HS-27A (cell line): Measurements from ENCODE around the gene LMBRD1.
"Not testable (repeated sequence)": the region's sequence is repeated elsewhere in the genome, so short reads cannot be mapped to it uniquely, and the experiment has no call there.

Source experiments
- DNase-seq: peaks from one replicate; pipeline ENCODE4 v3.0.0-alpha.2; 2012; ENCODE audit warnings: low read depth, missing footprints

The LMBRD1 gene

DNA sequence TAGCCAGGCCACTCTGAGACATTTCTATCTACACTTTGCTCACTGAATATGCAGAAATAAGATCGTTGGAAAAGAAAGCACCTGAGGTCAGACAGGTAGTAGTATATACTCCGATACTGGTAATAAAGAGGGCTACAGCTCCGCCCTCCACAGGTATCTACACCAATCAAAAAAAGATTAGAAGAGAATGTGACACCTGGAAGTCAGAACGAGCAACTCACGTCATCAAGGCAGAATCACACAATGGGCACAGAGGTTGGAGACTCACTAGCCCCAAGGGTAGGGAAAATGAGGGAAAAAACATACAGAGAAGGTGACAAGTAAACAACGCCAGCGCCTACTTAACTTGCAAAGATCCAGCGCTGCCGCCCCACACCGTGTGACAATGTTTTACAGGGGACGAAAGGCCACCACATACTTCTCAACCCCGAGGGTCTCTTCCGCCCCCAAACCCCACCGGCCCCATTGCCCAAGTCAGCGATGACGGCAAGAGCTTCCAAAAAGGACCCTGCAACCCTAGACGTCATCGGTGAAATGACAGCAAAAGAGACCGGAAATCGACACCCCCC lies 653 bp downstream of the LMBRD1 start:
- no peak for DNase-seq

DNA sequence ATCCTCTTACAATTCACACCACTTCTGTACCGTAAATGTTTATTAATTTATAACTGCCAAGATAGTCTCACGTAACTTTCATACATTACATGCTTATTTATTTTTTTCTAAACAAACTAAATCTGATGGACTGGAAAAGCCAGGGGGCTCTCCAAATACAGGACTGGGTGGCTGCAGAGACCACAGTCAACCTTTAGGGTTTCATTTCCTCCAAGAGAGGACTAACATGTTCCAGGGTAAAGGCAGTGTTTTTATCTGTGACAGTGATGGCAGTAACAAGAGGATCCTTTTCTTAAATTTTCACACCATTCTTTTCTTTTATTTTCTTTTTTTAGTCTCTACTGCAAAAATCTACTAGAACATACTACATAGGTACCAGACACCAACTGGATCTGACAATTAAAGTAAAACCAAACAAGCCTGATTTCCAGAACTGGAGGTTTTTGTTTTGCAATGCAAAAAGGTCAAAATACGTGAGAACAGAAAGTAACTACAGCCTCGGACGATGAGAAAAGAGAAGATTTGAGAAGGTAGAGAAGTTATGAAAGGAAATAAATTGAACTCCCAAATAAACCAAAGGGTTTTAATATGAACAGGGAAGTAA lies 1.2 kb downstream of the LMBRD1 start:
- DNase-seq, result no peak

DNA sequence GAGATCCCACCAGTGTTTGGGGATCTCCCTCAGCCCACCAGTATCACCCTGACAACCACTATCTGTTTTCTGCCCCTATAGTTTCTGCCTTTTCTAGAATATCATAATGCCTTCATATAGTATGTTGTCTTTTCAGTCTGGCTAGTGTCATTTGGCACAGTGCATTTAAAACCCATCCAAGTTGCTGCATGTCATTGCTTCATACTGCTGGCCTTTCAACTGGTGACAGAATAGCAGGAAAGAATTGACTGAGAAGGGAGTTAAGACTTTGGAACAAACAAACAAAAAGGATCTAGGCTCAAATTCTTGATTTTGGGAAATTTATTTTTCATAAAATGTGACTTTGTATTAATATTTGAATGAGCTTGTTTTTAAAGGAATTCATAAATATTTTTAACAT lies 4.5 kb downstream of the LMBRD1 start:
- no peak for DNase-seq

DNA sequence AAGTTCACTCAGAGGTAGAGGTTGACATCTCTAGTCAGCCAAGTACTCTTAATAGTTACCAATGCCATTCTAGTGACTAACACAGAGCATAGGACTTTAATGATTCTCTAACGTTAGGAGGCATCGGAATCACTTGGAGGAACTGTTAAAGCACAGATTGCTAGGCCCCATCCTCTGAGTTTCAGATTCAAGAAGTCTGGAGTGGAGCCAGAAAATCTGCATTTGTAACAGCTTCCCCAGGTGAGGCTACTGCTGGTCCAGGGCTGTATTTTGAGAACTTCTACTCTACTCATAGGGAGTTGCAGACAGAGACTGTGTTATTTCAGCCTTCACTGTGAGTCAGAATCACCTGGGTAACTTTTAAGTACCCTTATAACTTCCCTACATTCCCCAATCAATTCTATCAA lies 5.7 kb downstream of the LMBRD1 start:
- DNase-seq, result no peak

DNA sequence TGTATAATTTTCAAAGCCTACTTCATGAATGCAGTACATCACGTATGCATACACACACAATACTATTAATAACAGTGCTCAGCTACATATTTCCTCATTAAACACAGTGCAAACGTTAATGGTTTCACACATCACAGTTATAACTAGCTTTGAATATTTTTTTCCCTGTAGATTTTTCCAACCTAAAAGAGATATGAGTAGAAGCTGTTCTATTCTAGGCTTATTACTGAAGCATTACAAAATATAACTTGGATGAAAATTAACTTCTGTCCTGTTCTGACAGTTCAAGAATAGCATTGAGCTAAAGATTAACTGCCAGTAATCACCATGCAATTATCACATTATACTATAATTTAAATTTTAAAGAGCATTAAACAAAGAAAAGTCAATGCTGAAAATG lies 6.2 kb downstream of the LMBRD1 start:
- no peak for DNase-seq

DNA sequence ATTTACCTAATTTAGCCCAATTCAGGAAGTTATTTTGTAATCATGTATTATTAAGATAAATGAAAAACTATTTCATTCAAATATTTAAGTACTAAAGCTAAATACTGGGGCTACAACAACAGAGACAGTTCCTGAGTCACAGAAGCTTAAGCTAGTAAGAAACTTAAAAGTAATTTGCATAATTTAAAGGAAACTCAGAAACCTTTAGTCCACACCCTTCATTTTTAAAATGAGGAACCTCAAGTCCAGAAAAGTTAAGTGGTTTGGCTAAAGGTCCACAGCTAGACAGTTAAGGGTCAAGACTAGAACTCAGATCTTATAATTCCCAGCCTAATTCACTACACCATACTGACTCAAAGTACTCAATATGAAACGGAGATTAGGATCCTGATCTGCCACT lies 7.2 kb downstream of the LMBRD1 start:
- no peak for DNase-seq

DNA sequence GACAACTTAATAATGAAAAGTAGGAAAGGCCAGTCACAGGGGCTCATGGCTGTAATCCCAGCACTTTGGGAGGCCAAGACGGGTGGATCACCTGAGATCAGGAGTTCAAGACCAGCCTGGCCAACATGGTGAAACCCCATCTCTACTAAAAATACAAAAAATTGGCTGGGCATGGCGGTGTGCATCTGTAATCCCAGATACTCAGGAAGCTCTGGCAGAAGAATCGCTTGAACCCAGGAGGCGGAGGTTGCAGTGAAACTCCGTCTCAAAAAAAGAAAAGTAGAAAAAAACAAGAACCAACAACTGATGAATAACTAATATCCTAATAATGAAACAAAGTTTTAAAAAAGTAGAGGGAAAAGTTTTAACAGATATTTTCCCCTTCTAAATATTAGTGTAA lies 9.4 kb downstream of the LMBRD1 start:
- not testable (repeated sequence) for DNase-seq

DNA sequence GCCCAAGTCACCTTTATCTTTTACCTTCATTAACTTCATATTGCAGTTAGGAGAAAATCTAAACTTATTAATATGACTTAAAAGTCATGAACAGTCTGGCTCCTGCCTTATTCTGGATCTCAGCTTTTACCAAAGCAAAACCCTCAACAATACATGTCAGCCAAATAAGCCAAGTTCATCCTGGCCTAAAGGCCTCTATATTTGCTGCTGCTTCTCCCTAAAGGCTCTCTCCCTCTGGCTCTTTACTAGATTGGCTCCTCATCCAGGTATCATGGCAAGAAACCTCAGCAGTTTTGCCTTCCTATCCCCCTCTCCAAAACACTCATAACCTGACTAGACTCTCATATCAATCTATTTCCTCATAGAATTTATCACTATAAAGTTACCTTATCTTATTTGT lies 11.1 kb downstream of the LMBRD1 start:
- no peak for DNase-seq

DNA sequence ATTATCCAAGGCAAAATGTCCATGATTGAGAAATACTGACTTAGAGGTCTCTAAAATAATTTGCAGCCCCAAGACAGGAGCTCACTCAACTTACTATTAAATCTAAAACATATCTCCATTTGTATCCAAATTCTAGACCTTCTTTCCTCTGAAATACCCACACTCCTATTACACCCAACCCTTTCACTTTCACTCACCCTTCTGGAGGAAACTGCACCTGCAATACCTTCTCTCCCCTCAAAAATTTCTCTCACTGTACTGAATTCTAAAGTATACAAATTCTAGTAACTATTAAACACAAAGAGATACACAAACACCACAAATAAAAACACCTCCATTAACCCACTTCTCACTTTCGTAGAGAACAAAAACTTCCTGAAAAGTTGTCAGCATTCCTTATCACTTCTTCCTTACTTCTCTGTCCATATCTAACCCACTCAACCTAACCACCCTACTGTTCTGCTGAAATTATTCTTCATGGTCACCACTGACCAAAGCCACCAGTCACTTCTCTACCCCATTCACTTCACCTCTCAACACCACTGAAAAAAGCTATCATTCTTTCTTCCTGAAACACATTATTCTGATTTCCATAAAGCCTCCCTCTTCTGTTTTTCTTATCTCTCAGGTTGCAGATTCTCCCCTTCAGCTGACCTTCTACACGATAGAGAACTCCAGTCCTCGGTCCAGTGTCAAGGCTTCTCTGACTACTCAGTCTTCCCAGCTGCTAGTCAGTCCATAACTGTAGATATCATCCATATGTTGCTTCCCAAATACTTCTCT lies 12.0 kb downstream of the LMBRD1 start:
- DNase-seq, result no peak

DNA sequence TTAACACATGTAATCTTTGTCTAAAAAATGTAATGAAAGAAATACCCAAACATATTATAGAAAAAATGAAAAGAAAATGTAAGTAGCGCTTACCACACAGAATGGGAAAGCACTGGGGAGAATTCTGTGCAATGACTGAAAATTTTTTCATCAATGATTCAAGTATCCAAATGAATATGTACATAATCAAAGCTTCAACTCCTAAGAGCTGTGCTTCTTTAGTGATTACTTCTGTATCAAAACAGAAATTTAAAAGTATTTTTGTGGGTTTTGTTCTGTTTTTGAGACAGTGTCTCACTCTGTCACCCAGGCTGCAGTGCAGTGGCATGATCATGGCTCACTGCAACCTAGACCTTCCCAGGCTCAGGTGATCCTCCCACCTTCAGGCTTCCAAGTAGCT lies 13.7 kb downstream of the LMBRD1 start:
- DNase-seq, result no peak

DNA sequence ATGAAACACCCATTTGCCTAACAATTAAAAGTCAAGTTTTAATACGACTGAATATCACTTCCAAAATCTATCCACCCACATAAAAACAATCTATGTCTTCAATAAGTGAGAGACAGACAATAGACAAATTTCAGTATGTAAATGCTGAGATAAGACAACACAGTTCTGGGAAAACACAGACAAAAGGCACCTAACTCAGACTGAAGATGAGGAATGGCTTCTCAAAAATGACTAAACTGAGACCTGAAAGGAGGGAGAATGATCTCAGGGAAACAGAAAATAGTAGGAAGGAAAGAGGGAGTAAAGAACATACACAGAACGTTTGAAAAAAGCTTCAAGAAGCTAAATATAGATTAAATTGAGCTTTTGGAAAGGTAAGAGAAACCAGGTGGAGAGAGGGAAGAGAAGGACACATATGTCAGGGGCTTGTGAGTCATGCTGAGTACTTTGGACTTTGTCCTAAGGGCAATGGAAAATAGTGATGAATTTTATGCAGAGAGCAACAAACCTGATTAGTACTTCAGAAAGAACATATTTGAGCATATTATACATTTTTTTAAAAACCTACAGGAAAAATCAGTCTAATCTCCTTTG lies 16.1 kb downstream of the LMBRD1 start:
- DNase-seq, result no peak

DNA sequence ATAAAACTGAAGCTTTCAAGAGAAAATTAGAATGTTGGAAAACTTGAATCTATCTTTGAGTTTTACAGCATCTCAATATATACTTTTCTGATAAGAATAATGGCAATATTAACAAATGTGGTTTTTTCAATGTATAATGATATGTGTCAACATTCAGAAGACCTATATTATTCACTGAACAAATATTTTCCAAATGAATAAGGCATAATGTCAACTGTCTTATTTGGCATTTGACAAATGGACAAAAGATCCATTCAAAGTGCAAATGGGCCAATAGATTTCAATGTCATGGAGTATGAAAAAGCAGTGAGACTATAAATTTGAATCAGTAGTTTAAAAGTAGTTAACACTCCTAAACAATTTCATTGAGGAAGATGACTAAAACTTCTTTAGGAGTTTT lies 20.9 kb downstream of the LMBRD1 start:
- DNase-seq, result no peak

DNA sequence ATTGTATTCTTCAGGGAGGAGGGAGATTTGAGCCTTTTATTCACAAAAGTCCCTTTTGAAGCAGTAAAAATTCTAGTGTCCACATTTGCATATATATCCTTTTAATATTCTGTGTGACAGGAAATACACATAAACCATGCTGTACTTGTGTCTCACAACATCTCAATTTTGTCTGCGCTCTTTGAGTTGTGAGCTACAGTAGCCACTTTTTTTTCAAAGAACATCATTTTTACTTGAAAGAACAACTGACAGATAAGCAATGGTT lies 21.3 kb downstream of the LMBRD1 start:
- no peak for DNase-seq

DNA sequence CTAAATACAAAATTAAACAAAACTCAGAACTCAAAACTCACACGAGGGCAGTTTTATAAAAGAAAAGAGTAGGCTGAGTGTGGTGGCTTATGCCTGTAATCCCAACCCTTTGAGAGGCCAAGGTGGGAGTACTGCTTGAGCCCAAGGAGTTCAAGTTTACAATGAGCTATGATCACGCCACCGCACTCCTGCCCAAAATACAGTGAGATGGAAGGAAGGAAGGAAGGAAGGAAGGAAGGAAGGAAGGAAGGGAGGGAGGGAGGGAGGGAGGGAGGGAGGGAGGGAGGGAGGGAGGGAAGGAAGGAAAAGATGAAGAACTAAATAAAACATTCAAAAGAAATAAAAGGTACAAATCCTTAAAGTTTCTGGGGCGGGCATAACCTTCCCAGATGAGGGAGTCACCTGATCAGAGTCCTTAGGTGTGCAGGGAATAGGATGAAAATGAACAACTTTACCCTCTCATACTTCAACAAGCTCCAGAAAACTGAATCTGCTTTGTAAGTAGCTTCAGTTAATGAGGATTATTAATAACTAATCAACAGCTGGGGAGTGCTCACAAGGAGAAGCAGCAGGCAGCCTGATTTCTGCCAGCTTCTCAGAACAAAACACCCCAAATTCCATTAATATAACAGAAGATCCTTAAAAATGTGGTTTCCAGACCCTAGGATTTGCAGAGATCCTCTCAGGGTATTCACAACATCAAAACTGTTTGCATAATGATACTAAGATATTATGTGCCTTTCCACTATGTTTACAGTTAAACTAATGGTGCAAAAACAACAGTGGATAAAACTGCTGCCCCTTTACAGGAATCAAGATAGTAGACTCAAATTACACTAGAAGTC lies 21.8 kb downstream of the LMBRD1 start:
- DNase-seq, result no peak

DNA sequence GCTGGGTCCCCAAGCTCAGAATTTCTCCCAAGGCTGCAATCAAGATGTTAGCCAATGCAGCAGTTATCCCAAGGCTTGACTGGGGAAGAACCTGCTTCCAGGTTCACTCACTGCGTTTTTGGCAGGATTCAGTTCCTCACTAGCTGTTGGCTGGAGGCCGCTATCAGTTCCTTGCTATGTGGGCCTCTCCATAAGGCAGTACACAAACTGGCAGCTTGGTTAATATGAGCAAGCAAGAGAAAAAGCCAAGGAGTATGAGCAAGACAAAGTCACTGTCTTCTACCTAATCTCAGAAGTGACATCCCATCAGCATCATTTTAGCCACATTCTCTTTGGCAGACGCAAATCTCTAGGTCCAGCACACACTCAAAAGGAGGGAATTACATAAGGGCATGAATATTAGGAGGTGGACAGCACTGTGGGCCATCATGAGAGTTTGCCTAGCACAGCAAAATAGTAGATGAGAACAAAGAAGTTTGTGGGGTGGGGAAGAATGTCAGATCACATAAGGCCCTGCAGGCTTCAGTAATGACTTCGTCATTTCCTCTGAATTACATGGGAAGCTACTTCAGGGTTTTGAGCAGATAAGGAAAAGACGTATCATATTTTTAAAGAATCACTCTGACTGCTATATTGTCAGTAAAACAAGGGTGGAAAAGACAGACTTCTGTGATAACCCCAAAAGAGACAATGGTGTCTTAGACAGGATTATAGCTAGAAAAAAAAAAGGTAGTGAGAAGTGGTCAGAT lies 25.5 kb downstream of the LMBRD1 start:
- no peak for DNase-seq

DNA sequence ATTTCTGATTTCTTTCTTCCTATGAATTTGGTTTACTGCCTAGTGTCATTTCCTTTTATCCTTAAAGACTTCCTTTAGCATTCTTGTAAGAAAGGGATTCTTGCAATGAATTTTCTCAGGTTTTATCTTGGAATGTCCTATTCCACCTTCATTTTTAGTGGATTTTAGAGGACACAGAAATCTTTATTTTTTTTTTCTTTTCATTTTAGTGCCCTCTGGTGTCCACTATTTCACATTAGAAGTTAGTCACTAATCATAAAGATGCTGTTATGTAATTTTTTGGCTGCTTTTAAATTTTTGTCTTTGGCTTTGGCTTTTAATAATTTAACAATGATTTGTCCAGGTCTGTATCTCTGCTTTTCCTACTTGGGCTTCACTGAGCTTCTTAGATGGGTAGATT lies 28.1 kb downstream of the LMBRD1 start:
- no peak for DNase-seq

DNA sequence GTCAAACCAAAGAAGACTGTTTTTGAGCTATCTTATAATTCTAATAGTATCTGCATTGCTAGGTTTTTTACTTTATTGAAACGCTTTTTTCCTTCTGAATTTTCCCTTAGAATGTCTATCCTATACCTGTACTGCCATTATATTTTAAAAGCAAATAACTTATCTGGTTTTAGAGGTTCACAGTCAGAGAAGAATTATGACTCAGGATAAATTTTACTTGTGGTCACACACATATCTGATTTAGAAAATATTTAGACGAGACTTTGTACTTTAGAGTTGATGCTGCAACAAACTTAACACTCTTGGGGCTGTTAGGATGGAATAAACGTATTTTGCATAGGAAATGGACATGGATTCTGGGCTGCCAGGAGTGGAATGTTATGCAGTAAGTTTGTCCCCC lies 33.0 kb downstream of the LMBRD1 start:
- no peak for DNase-seq

DNA sequence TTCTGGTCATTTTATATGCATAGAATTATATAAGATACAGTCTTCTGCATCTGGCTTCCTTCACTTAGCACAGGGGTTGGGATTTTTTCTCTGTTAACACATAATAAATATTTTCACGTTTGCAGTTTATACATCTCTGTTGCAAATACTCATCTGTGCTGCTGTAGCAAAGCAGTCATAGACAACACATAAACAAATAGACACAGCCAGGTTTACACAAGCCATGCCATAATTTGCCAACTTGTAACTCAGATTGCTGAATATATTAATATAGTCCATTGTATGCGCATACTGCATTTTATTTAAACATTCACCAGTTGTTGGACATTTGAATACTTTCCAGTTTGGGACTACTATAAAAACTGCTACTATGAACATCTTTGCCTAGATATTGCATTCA lies 35.0 kb downstream of the LMBRD1 start:
- no peak for DNase-seq

DNA sequence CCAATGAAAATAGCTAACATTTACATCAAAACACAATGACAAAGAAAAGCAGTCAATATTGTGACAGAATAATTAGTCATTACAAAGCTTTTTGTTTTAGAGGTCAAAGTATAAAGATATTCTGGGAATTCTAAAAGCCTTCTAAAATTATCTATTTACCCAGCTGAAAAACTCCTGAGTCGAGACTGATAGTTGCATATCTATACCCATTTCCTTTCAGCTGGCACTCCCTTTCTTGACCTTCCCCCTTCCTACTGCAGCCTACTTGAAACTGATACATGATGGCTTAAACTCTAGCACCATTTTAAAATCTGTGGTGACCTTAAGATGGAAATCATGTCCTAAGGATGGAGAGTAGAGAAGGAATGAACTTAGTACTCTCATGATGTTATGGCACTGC lies 38.6 kb downstream of the LMBRD1 start:
- DNase-seq, result no peak

DNA sequence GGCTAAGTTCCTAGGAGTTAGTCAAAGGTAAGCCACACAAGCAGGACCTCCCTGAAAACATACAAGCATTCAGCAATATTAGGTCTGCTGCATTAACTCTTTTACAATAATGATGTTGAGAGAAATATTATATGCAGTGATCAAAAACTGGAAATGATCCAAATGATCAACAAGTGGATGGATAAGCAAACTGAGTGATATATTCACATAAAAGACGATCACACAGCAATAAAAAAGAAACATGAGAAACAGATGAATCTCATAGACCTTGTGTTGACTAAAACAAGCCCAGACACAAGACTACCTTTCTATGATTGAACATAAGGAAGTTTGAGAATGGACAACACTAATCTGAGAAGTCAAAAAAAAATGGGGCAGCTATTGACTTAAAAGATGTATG lies 39.9 kb downstream of the LMBRD1 start:
- no peak for DNase-seq

DNA sequence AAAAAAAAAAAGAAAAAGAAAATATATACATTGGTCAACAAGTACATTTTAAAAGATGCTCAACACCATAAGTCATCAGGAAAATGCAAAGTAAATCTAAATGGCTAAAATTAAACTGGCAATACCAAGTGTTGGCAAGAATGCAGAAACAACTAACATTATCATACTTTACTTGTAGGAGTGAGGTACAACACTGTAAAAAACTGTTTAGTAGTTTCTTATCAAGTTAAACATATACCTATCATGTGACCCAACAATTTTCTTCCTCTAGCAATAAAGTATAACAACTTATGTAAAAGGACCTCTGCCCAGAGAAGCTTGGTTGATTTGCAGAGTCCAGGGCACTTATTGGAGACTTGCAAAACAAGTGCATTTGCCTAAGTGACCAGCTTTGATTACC lies 40.4 kb downstream of the LMBRD1 start:
- no peak for DNase-seq

DNA sequence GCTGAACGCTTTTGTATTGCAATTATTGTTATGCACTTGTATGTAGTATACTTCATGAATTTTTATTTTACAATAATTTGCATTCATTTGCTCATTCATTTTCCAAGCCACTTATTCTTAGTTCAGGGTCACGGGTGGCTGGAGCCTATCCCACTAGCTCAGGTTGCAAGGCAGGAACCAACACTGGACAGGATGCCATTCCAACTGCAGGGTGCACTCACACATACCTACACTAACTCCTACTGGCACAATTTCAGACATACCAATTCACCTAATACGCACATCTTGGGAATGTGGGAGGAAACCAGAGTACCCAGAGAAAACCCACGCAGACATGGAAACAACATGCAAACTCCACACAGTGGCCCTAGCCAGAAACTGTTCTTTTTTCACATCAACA lies 61.8 kb downstream of the LMBRD1 start:
- no peak for DNase-seq
